Gastroesophageal sphincter (tissue), 4 donors: Measurements from ENCODE around the gene SNRNP40. TPM values are rescaled to one million over a fixed set of nuclear protein-coding genes. Genes with fewer than 3 reads are reported as not detected.

ENCODE experiments used
- ATAC-seq: fragments of 150-250 bp; one replicate; pipeline ENCODE4 v1.9.1; 2016; ENCODE audit warnings: mild to moderate bottlenecking, moderate library complexity
- H3K27ac ChIP-seq, 4 donors: fragments of 200-600 bp; sonication (generic) in 3 of 4; 1 replicate in 3 of 4; 2 replicates in 1 of 4; pipeline ENCODE4 v1.5.1; 2016 to 2019
- H3K27me3 ChIP-seq: fragments of 200-600 bp; sonication (generic); one replicate; pipeline ENCODE4 v1.5.1; 2019
- H3K36me3 ChIP-seq, 2 donors: fragments of 200-600 bp; sonication (generic); one replicate each; pipeline ENCODE4 v1.5.1; 2019; ENCODE audit warnings: control low read depth in 1 of 2
- H3K4me1 ChIP-seq, 3 donors: fragments of 200-600 bp; sonication (generic); 1 replicate in 2 of 3; 2 replicates in 1 of 3; pipeline ENCODE4 v1.5.1; 2016 to 2019; ENCODE audit warnings: control low read depth in 2 of 3
- H3K4me3 ChIP-seq, 2 donors: fragments of 200-600 bp; sonication (generic); one replicate each; pipeline ENCODE4 v1.5.1; 2019; ENCODE audit warnings: mild to moderate bottlenecking in 1 of 2, moderate library complexity in 1 of 2
- H3K9me3 ChIP-seq, 3 donors: fragments of 200-600 bp; sonication (generic); one replicate each; pipeline ENCODE4 v1.5.1; 2017 to 2019; ENCODE audit warnings: control low read depth in 2 of 3
- CTCF ChIP-seq, 4 experiments: fragments of 200-600 bp in 2 of 4; fragments of 450-650 bp in 2 of 4; sonication (generic) in 1 of 4; IDR thresholded peaks; one replicate each; pipeline ENCODE4 v1.5.1; 2017 to 2019; ENCODE audit warnings: antibody characterized with exemption in 4 of 4, mild to moderate bottlenecking in 2 of 4, moderate library complexity in 2 of 4
- EP300 ChIP-seq: sonication (generic); formaldehyde crosslinking; IDR thresholded peaks from one replicate; pipeline ENCODE4 v1.6.1; 2017; ENCODE audit warnings: antibody characterized with exemption, mild to moderate bottlenecking
- POLR2A ChIP-seq, 2 donors: fragments of 450-650 bp; IDR thresholded peaks; one replicate each; pipeline ENCODE4 v1.6.1; 2017; ENCODE audit warnings: antibody characterized with exemption in 2 of 2, mild to moderate bottlenecking in 2 of 2, moderate library complexity in 1 of 2
- POLR2AphosphoS5 ChIP-seq: sonication (generic); formaldehyde crosslinking; IDR thresholded peaks from one replicate; pipeline ENCODE4 v1.6.1; 2017; ENCODE audit warnings: antibody characterized with exemption
- WGBS, 2 donors: methylation state at CpG; one replicate each; pipeline ENCODE4 v1.1.5; 2018; ENCODE audit warnings: low coverage in 1 of 2; 5-methylcytosine and 5-hydroxymethylcytosine counted together
- total RNA-seq, 4 donors: library from RNA; depleted of rRNA; stranded (reverse); fragments of >200 nt; gene quantifications; one replicate each; pipeline ENCODE4 v1.1.0, GENCODE V29; 2016

The SNRNP40 gene
- total RNA-seq, 4 donors from 2014 or later = 32.5 to 47.5 (median 39.9) TPM

GRCh38 chr1:31222176-31222575 is 74.4 kb downstream of the SNRNP40 start:
- Histone ChIP-seq H3K4me1 (no peaks in the 10 kb centered on the region), H3K4me3 (no peak overlapping the region), H3K27me3 (peaks cover 20% of the 10 kb centered on the region), H3K27ac (no peak overlapping the region), H3K36me3 (no peaks in the 10 kb centered on the region), H3K9me3 (no peaks in the 10 kb centered on the region)
- no CpG with 5 or more reads among the region's 3 CpGs for WGBS, 2 donors
- ATAC-seq = no peak
- TF ChIP-seq POLR2A (IDR thresholded peaks at IDR 0.05) = no peak
- TF ChIP-seq POLR2AphosphoS5 = no peak

GRCh38 chr1:31221072-31221471 is 75.5 kb downstream of the SNRNP40 start:
- no peaks in the 10 kb centered on the region for H3K36me3 ChIP-seq
- ATAC-seq = no peak
- 67 to 81% methylated on average over 5 to 6 of the region's 6 CpGs for WGBS, 2 donors

GRCh38 chr1:31219489-31219888 is 77.1 kb downstream of the SNRNP40 start:
- no peaks in the 10 kb centered on the region for H3K36me3 ChIP-seq
- H3K27ac ChIP-seq = no peak overlapping the region
- H3K27me3 ChIP-seq = peaks cover 14% of the 10 kb centered on the region
- TF ChIP-seq CTCF (IDR thresholded peaks at IDR 0.05) = no peak
- peaks cover 0 to 6% (median 0%) of the 10 kb centered on the region in 3 donors for H3K4me1 ChIP-seq
- ATAC-seq = no peak
- no peaks in the 10 kb centered on the region for H3K9me3 ChIP-seq
- 60% methylated on average over 1 of the region's 6 CpGs; no CpG with 5 or more reads in 1 of the 2 donors for WGBS, 2 donors
- H3K4me3 ChIP-seq = no peak overlapping the region

More at GRCh38 chr1:31221072-31221471, 75.5 kb downstream of the SNRNP40 start:
- no peak overlapping the region for H3K27ac ChIP-seq
- no peak overlapping the region for H3K4me3 ChIP-seq
- peaks cover 20% of the 10 kb centered on the region for H3K27me3 ChIP-seq
- no peak for TF ChIP-seq EP300
- TF ChIP-seq POLR2A (IDR thresholded peaks at IDR 0.05) = no peak
- no peak for TF ChIP-seq POLR2AphosphoS5
- no peak for TF ChIP-seq CTCF (IDR thresholded peaks at IDR 0.05)
- no peaks in the 10 kb centered on the region for H3K9me3 ChIP-seq
- H3K4me1 ChIP-seq = peaks cover 0 to 3% (median 0%) of the 10 kb centered on the region in 3 donors

GRCh38 chr1:31218705-31219104 is 77.9 kb downstream of the SNRNP40 start:
- 90% methylated on average over 2 of the region's 8 CpGs; no CpG with 5 or more reads in 1 of the 2 donors for WGBS, 2 donors
- TF ChIP-seq POLR2A (IDR thresholded peaks at IDR 0.05) (no peak), CTCF (IDR thresholded peaks at IDR 0.05) (no peak), EP300 (no peak), POLR2AphosphoS5 (no peak)
- Histone ChIP-seq H3K4me1 (peaks cover 0 to 6% (median 0%) of the 10 kb centered on the region in 3 donors), H3K27me3 (peaks cover 7% of the 10 kb centered on the region), H3K36me3 (no peaks in the 10 kb centered on the region), H3K4me3 (no peak overlapping the region), H3K27ac (no peak overlapping the region), H3K9me3 (no peaks in the 10 kb centered on the region)
- no peak for ATAC-seq

GRCh38 chr1:31216016-31216415 is 80.6 kb downstream of the SNRNP40 start:
- peaks cover 0 to 6% (median 0%) of the 10 kb centered on the region in 3 donors for H3K4me1 ChIP-seq
- peaks cover 8% of the 10 kb centered on the region for H3K27me3 ChIP-seq
- ATAC-seq = no peak
- TF ChIP-seq POLR2AphosphoS5 (no peak), CTCF (IDR thresholded peaks at IDR 0.05) (no peak), EP300 (no peak), POLR2A (IDR thresholded peaks at IDR 0.05) (no peak)
- H3K27ac ChIP-seq = no peak overlapping the region
- no peak overlapping the region for H3K4me3 ChIP-seq
- H3K9me3 ChIP-seq = peaks cover 0 to 5% (median 0%) of the 10 kb centered on the region in 3 donors
- H3K36me3 ChIP-seq = no peaks in the 10 kb centered on the region
- WGBS, 2 donors = 29 to 70% methylated on average over 2 to 7 of the region's 10 CpGs
